KBM-7 (cell line): ENCODE results near the gene AVL9.
"Not testable (repeated sequence)": the region's sequence is repeated elsewhere in the genome, so short reads cannot be mapped to it uniquely, and the experiment has no call there.

Experiments
- DNase-seq: peaks from one replicate; pipeline ENCODE4 v3.0.0-alpha.2; 2015
- in situ Hi-C: fragments of 300-500 bp; cut with MboI; formaldehyde crosslinking; loops from 2 replicates; pipeline ENCODE4 v1.14.3; 2020; ENCODE audit warnings: low sequenced_read_pairs, low pct_unique_long_range_greater_than_20kb, mixed read lengths

The AVL9 gene

DNA sequence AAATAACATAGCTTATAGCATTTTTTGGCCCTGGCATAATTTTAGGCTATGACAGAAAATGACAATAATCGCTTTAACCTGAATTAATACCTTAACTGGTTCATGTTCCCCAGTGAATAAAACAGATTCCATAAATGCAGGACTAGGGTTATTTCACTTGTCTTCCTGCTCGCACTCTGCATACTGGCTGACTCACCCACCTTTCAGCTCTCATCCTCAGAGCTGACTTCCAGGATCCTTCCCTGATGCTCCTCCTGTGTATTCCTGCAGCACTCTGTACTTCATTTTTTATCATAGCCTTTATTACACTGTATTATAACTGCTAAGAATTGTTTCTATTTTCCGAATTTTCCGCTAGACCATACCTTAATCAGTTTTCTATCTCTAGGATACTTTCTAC, 123.7 kb downstream of the AVL9 start:
- in situ Hi-C loops = no loop called here
- DNase-seq = no peak

DNA sequence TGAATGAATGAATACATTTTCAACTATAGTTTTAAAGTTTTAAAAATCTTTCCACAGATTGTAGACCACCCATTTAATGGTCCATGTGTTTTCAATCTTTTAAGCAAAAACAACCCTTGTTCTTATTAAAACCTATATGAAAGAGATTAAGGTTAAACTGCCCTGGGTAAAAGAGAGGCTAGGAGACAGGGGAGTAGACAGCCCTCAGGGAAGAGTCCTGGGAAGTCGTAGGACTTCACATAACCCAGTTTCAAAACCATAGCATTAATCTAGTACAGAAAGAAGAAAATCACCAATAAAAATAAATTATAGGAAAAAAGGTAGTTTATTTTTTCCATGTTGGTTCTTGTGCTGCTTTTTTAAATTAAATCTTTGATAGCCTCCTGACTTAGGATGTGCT, 124.1 kb downstream of the AVL9 start:
- in situ Hi-C loops, DNase-seq: not testable (repeated sequence)

DNA sequence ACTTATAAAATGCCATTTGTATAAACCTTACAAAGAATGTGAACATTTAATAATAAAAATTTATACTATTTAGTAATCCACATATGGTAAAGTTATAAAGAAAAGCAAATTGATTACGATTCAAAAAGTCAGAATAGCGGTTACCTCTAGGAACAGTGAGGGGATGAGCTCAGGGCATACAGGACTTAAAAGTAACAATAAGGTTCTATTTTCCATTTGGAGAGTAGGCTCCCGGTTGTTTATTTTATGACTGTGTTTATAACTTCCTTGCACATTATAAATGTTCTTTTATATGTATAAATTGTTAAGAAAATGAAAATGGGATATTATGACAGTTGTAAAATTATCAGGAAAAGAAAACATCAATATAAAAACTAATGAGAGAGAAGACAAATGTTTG, 135.7 kb downstream of the AVL9 start:
- in situ Hi-C loops = no loop called here
- no peak for DNase-seq

DNA sequence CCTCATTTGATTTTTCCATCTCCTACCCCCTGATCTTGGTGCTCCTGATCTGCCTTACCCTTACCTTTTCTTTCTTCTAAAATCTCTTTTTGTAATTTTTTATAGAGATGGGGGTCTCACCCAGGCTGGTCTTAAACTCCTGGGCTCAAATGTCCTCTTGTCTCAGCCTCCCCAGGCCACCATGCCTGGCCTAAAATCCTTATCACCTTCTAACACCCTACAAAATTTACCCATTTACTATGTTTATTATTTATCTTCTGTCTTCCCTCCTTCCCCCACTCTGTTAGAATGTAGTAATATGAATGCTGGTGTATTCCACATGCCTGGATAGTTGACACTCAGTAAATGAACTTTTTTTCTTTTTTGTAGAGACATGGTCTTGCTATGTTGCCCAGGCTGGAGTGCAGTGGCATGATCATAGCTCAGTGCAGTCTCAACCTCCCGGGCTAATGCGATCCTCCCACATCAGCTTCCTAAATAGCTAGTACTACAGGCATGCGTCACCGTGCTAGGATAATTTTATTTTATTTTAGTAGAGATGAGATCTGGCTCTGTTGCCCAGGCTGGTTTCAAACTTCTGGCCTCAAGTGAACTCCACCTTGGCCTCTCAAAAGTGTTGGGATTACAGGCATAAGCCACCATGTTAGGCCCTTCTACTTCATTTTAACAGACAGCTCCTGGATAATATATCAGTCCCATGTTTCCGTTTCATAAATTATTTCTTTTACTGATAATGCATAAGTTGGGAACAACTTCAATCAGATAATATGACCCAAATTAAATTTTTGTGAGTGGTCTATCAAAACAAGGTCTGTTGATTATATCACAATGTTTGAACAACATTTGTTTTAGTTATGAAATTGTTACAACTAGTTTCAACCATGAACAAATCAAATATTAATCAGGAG, 136.6 kb downstream of the AVL9 start:
- DNase-seq, in situ Hi-C loops: not testable (repeated sequence)

DNA sequence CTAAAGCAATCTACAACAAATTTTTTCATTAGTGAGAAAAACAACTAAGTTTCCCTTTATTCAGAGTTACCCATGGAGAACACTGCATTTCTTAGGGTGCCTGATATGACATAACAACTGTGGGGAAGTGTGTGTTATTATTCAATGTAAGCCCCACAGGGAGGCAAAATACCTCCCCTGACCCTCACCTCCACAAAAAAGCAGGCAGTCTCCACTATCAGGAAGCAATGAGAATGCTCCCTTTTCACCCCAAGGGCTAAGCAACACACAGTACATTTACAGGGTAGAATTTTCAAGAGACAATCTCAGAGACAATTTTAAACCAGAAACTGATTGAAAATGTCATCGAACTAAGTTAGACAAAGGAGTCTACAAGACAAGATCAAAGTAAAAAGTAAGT, 138.2 kb downstream of the AVL9 start:
- DNase-seq, in situ Hi-C loops: not testable (repeated sequence)

DNA sequence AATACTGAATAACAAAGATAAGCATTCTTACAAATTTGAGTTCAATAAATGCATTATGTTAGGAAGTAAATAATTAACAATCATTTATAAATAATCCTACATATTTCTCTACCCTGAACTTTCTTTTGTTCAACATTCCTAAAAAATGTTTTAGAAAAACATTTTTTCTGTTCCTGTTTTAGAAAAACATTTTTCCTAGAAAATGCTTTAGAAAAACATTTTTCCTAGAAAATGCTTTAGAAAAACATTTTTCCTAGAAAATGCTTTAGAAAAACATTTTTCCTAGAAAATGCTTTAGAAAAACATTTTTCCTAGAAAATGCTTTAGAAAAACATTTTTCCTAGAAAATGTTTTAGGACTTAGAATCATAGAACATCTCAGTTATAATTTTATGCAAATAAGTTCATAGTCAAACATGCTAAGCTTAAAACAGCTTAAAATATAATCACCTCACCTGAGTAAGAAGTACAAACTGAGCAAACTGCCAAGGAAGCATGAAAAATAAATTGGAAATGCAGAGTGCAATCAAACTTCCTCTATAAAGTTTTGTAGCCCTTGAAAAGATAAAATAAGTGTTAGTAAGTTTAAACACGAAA, 139.6 kb downstream of the AVL9 start:
- in situ Hi-C loops, DNase-seq: not testable (repeated sequence)

DNA sequence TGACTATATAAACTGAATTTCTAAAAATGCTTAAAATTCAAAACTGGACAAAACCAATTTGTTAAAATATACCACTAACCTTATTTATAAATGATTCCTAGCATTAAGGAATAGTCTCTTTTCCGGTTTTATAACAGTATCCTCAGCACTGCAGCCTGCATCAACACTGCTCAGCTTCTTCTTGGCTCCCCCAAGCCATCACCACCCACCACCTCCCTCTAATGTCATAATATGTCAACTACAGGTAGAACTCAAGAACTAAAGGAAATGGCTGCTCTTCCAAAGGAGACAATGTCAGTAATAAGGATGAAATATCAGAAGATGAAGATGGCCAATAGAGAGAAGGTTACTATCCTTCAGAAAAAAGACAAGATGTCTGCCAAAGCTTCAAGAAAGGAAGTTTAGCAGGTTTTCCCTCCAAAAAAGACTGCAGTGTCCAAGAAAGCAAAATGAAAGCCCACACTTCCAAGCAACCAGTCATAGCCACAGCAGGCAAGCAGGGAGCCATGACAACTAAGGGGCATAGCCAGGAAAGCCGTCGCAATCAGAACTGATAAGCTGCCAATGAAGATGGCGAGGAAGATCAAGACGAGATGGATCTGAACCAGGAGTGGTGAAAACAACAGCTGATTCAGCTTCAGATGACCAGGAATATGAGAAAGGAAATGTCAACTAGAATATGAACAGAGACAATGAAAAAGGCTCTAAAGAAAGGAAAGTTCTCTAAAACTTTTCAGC, 141.6 kb downstream of the AVL9 start:
- in situ Hi-C loops, DNase-seq: not testable (repeated sequence)

DNA sequence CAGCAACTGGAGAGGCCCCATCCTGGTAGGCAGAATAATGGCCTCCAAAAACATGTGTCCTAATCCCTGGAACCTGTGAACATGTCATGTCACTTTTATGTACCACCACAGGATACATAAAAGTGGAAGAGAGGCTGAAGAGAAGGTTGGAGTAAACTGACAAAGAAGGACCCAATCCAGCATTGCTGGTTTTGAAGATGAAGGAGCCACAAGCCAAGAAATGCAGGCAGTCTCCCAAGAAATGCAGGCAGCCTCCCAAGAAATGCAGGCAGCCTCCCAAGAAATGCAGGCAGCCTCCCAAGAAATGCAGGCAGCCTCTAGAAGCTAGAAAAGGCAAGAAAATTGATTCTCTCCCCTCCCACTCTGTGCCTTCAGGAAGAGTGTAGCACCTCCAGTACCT, 142.3 kb downstream of the AVL9 start:
- in situ Hi-C loops, DNase-seq: not testable (repeated sequence)
